NCI-H774 (cell line): ENCODE data around the gene TUBGCP6.

Experiments
- DNase-seq: peaks from one replicate; lab custom pipeline; 2025; lab: John Stamatoyannopoulos, UW

TUBGCP6 gene

GRCh38 chr22:50244420-50245213 lies at the start of gene TUBGCP6:
Gene TUBGCP6 (minus strand): TSS chr22:50245023. CDS start chr22:50244459, 564 bp downstream.
- peak; percentile 74 for DNase-seq

- DNase-seq, result no peak
Observed at GRCh38 chr22:50294319-50294656, 49.5 kb upstream of the TUBGCP6 start.

GRCh38 chr22:50293441-50294318 lies 48.9 kb upstream of the TUBGCP6 start:
- no peak for DNase-seq

GRCh38 chr22:50292643-50293440 lies 48.0 kb upstream of the TUBGCP6 start:
- no peak for DNase-seq

- no peak for DNase-seq
Observed at GRCh38 chr22:50289942-50290630, 45.3 kb upstream of the TUBGCP6 start.

GRCh38 chr22:50289151-50289941 lies 44.5 kb upstream of the TUBGCP6 start:
- DNase-seq, result no peak

GRCh38 chr22:50287731-50288130 lies 42.9 kb upstream of the TUBGCP6 start:
- no peak for DNase-seq

GRCh38 chr22:50286701-50287318 lies 42.0 kb upstream of the TUBGCP6 start:
- DNase-seq, result no peak

- no peak for DNase-seq
Observed at GRCh38 chr22:50286275-50286674, 41.5 kb upstream of the TUBGCP6 start.

- no peak for DNase-seq
Observed at GRCh38 chr22:50285568-50286229, 40.9 kb upstream of the TUBGCP6 start.

- DNase-seq, result no peak
Observed at GRCh38 chr22:50284479-50284878, 39.7 kb upstream of the TUBGCP6 start.

GRCh38 chr22:50283821-50284220 lies 39.0 kb upstream of the TUBGCP6 start:
- no peak for DNase-seq

- no peak for DNase-seq
Observed at GRCh38 chr22:50282361-50283155, 37.7 kb upstream of the TUBGCP6 start.

- DNase-seq, result no peak
Observed at GRCh38 chr22:50281957-50282356, 37.1 kb upstream of the TUBGCP6 start.

- DNase-seq, result no peak
Observed at GRCh38 chr22:50281384-50281760, 36.5 kb upstream of the TUBGCP6 start.

GRCh38 chr22:50280708-50281383 lies 36.0 kb upstream of the TUBGCP6 start:
- DNase-seq, result no peak

- DNase-seq, result no peak
Observed at GRCh38 chr22:50280022-50280707, 35.3 kb upstream of the TUBGCP6 start.
